Sigmoid colon (tissue), 7 donors: ENCODE measurements around the gene WSCD1. TPM values are rescaled to one million over a fixed set of nuclear protein-coding genes. Genes with fewer than 3 reads are reported as not detected.

Experiments
- DNase-seq: peaks from one replicate; pipeline ENCODE4 v3.0.0-alpha.2; 2019
- H3K27ac ChIP-seq, 4 donors: fragments of 200-600 bp; sonication (generic); one replicate each; pipeline ENCODE4 v1.5.1; 2016 to 2019; ENCODE audit warnings: mild to moderate bottlenecking in 1 of 4
- H3K27me3 ChIP-seq, 3 donors: fragments of 200-600 bp; sonication (generic); one replicate each; pipeline ENCODE4 v1.5.1; 2019; ENCODE audit warnings: mild to moderate bottlenecking in 1 of 3
- H3K36me3 ChIP-seq, 4 donors: fragments of 200-600 bp; sonication (generic); one replicate each; pipeline ENCODE4 v1.5.1; 2016 to 2019
- H3K4me1 ChIP-seq, 4 donors: fragments of 200-600 bp; sonication (generic); one replicate each; pipeline ENCODE4 v1.5.1; 2017 to 2019
- H3K4me3 ChIP-seq, 4 donors: fragments of 200-600 bp; sonication (generic); one replicate each; pipeline ENCODE4 v1.5.1; 2017 to 2019; ENCODE audit warnings: mild to moderate bottlenecking in 2 of 4, moderate library complexity in 1 of 4
- H3K9me3 ChIP-seq, 4 donors: fragments of 200-600 bp in 3 of 4; sonication (generic) in 3 of 4; one replicate each; pipeline versions ENCODE4 v1.5.1 to v1.6.1; 2013 to 2019
- EP300 ChIP-seq, 4 donors: sonication (generic); formaldehyde crosslinking; IDR thresholded peaks; one replicate each; pipeline ENCODE4 v1.6.1; 2017; ENCODE audit warnings: antibody characterized with exemption in 4 of 4
- POLR2A ChIP-seq, 2 donors: fragments of 450-650 bp; IDR thresholded peaks; one replicate each; pipeline ENCODE4 v1.6.1; 2016; ENCODE audit warnings: antibody characterized with exemption in 2 of 2, mild to moderate bottlenecking in 2 of 2, moderate library complexity in 2 of 2
- POLR2AphosphoS5 ChIP-seq, 4 donors: sonication (generic); formaldehyde crosslinking; IDR thresholded peaks; one replicate each; pipeline ENCODE4 v1.6.1; 2017; ENCODE audit warnings: antibody characterized with exemption in 4 of 4
- WGBS, 2 donors: extraction: QIAGEN DNeasy Blood & Tissue Kit; methylation state at CpG; one replicate each; pipeline ENCODE4 v1.1.7; 2013; 5-methylcytosine and 5-hydroxymethylcytosine counted together
- intact Hi-C: fragments of 100-400 bp; cut with DNase I; formaldehyde crosslinking; loops from one replicate; pipeline ENCODE4 v1.15.1; 2023
- polyA plus RNA-seq, 3 donors: library from polyadenylated mRNA; stranded (reverse); fragments of 200-250 nt; gene quantifications; one replicate each; pipeline ENCODE4 v1.2.3, GENCODE V29; 2013
- total RNA-seq, 4 donors: library from RNA; depleted of rRNA; stranded (reverse); fragments of >200 nt; gene quantifications; one replicate each; pipeline ENCODE4 v1.1.0, GENCODE V29; 2016
- TF ChIP-seq, protein P1 (sequence below), 4 experiments: fragments of 450-650 bp in 3 of 4; fragments of 200-600 bp in 1 of 4; IDR thresholded peaks; one replicate each; pipeline ENCODE4 v1.5.1; 2016 to 2019; ENCODE audit warnings: antibody characterized with exemption in 4 of 4, mild to moderate bottlenecking in 3 of 4, moderate library complexity in 2 of 4
- donor health status: healthy with polysubstance abuse.
- donor health status: Bipolar disorder and iron deficiency.
- donor health status: healthy.

The WSCD1 gene
- total and polyA plus RNA-seq, 7 donors: 1.6 to 9.6 (median 3.8) TPM

DNA sequence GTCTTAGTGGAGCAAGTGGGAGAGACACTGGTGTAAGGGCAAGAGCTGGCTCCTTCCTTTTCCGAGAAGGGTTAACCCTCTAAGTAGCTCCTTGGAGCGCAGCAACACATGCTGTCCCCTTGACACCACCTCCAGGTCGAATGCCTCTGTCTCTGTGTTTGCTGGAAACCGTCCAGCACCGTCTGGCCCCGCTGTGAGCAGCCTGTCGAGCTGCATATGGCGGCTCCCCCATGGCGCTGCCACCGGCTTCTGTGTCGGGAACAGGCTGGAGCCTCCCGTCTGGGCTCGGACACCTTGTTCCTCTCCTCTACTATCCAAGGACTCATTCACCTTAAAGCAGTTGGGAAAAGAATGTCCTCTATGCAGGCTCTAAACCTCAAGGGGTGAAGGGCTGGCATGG lies 28.9 kb upstream of the WSCD1 start:
- Histone ChIP-seq H3K27ac (no peak overlapping the region), H3K36me3 (no peaks in the 10 kb centered on the region), H3K4me3 (no peak overlapping the region), H3K9me3 (no peaks in the 10 kb centered on the region), H3K27me3 (peaks cover 0 to 4% (median 0%) of the 10 kb centered on the region in 3 donors), H3K4me1 (no peaks in the 10 kb centered on the region)
- DNase-seq: no peak
- 82 to 84% methylated on average over 13 of the region's 13 CpGs for WGBS, 2 donors
- intact Hi-C loops: no loop called here
- TF ChIP-seq, protein P1, sequence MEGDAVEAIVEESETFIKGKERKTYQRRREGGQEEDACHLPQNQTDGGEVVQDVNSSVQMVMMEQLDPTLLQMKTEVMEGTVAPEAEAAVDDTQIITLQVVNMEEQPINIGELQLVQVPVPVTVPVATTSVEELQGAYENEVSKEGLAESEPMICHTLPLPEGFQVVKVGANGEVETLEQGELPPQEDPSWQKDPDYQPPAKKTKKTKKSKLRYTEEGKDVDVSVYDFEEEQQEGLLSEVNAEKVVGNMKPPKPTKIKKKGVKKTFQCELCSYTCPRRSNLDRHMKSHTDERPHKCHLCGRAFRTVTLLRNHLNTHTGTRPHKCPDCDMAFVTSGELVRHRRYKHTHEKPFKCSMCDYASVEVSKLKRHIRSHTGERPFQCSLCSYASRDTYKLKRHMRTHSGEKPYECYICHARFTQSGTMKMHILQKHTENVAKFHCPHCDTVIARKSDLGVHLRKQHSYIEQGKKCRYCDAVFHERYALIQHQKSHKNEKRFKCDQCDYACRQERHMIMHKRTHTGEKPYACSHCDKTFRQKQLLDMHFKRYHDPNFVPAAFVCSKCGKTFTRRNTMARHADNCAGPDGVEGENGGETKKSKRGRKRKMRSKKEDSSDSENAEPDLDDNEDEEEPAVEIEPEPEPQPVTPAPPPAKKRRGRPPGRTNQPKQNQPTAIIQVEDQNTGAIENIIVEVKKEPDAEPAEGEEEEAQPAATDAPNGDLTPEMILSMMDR (IDR thresholded peaks at IDR 0.05): no peak
- TF ChIP-seq POLR2AphosphoS5 (IDR thresholded peaks at IDR 0.05) (no peak), POLR2A (IDR thresholded peaks at IDR 0.05) (no peak), EP300 (IDR thresholded peaks at IDR 0.05) (no peak)

GRCh38 chr17:6043405-6043804 lies 26.8 kb upstream of the WSCD1 start:
- H3K27me3 ChIP-seq: peaks cover 0 to 4% (median 0%) of the 10 kb centered on the region in 3 donors
- 72 to 76% methylated on average over 2 of the region's 2 CpGs for WGBS, 2 donors
- H3K4me3 ChIP-seq: no peak overlapping the region
- TF ChIP-seq, protein P1 (IDR thresholded peaks at IDR 0.05): no peak
- TF ChIP-seq POLR2AphosphoS5 (IDR thresholded peaks at IDR 0.05): no peak
- no peaks in the 10 kb centered on the region for H3K36me3 ChIP-seq
- no peak overlapping the region for H3K27ac ChIP-seq
- no peaks in the 10 kb centered on the region for H3K9me3 ChIP-seq
- intact Hi-C loops: no loop called here
- no peak for DNase-seq
- no peaks in the 10 kb centered on the region for H3K4me1 ChIP-seq

DNA sequence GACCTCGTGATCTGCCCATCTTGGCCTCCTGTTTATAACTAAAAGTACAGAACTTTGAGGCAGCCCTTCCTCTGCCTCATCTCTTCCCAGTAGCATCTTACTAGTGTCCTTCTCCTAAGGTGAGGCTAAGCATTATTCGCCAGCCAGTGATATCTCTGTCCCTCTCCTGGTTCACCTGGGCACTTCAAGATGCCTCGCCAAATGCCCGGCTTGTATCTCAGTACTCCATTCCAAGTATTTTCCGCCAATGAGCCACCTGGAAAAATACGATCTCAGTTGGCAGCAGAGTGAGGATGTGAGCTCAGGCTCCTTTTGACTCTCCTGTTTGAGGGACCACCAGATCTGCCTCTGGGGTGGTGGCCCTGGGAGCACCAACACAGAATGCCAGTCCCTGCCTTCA lies 25.9 kb upstream of the WSCD1 start:
- Histone ChIP-seq H3K27ac (no peak overlapping the region), H3K4me3 (no peak overlapping the region), H3K36me3 (no peaks in the 10 kb centered on the region), H3K9me3 (no peaks in the 10 kb centered on the region), H3K4me1 (no peaks in the 10 kb centered on the region), H3K27me3 (peaks cover 0 to 4% (median 0%) of the 10 kb centered on the region in 3 donors)
- 83 to 89% methylated on average over 6 of the region's 6 CpGs for WGBS, 2 donors
- no peak for DNase-seq
- no peak for TF ChIP-seq EP300 (IDR thresholded peaks at IDR 0.05)
- TF ChIP-seq, protein P1 (IDR thresholded peaks at IDR 0.05): no peak
- no peak for TF ChIP-seq POLR2A (IDR thresholded peaks at IDR 0.05)
- TF ChIP-seq POLR2AphosphoS5 (IDR thresholded peaks at IDR 0.05): no peak
- intact Hi-C loops: no loop called here

GRCh38 chr17:6045621-6046357 lies 24.4 kb upstream of the WSCD1 start:
- Histone ChIP-seq H3K4me3 (no peak overlapping the region), H3K4me1 (no peaks in the 10 kb centered on the region), H3K36me3 (no peaks in the 10 kb centered on the region), H3K27me3 (peaks cover 0 to 4% (median 0%) of the 10 kb centered on the region in 3 donors), H3K9me3 (no peaks in the 10 kb centered on the region), H3K27ac (no peak overlapping the region)
- WGBS, 2 donors: 91% methylated on average over 6 of the region's 6 CpGs
- TF ChIP-seq EP300 (IDR thresholded peaks at IDR 0.05): no peak
- TF ChIP-seq, protein P1 (IDR thresholded peaks at IDR 0.05): no peak
- no peak for TF ChIP-seq POLR2A (IDR thresholded peaks at IDR 0.05)
- TF ChIP-seq POLR2AphosphoS5 (IDR thresholded peaks at IDR 0.05): no peak
- intact Hi-C loops: no loop called here
- no peak for DNase-seq

GRCh38 chr17:6046431-6046830 lies 23.7 kb upstream of the WSCD1 start:
- Histone ChIP-seq H3K27me3 (peaks cover 0 to 4% (median 0%) of the 10 kb centered on the region in 3 donors), H3K27ac (no peak overlapping the region), H3K36me3 (no peaks in the 10 kb centered on the region), H3K9me3 (no peaks in the 10 kb centered on the region), H3K4me1 (no peaks in the 10 kb centered on the region), H3K4me3 (no peak overlapping the region)
- TF ChIP-seq, protein P1 (IDR thresholded peaks at IDR 0.05): no peak
- TF ChIP-seq POLR2A (IDR thresholded peaks at IDR 0.05) (no peak), EP300 (IDR thresholded peaks at IDR 0.05) (no peak), POLR2AphosphoS5 (IDR thresholded peaks at IDR 0.05) (no peak)
- no peak for DNase-seq
- WGBS, 2 donors: 70 to 78% methylated on average over 4 of the region's 4 CpGs
- intact Hi-C loops: no loop called here
